Midbrain (tissue), 1 donor: ENCODE data around the gene SPATA13.
A peak's percentile ranks its signal among the peaks of the same experiment; 100 is the strongest.

Experiments used
- DNase-seq: peaks from one replicate; lab custom pipeline; 2025; lab: John Stamatoyannopoulos, UW

Gene SPATA13

DNA sequence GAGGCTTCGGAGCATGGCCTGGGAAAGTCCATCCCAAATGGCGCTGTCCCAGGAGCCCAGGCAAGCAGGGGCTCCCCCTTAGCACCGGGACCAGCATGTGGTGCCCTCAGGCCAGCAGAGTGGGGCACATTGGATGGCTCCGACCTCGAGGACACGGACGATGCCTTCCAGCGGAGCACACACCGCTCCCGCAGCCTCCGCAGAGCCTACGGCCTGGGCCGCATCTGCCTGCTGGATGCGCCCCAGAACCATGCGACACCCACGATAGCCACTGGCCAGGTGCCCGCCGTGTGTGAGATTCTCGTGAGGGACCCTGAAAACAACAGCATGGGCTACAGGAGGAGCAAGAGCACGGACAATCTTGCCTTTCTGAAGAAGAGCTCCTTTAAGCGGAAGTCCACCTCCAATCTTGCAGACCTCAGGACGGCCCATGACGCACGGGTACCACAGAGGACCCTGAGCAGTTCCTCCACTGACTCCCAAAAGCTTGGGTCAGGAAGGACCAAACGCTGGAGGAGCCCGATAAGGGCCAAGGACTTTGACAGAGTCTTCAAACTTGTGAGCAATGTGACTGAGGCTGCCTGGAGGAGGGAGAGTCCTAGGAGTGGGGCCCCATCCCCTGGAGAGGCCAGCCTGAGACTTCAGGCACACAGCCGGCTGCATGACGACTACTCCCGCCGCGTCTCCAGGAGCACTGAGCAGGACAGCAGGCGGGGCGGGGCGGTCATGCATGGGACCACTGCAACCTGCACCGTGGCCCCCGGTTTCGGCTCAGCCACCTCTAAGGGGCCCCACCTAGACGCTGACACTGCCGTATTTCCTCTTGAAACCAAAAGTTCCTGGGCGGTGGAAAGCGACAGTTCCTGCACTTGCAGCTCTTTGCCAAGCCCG lies 63.1 kb downstream of the SPATA13 start:
- no peak for DNase-seq

- DNase-seq: no peak
Measured at GRCh38 chr13:24224232-24224680, 63.7 kb downstream of the SPATA13 start.

DNA sequence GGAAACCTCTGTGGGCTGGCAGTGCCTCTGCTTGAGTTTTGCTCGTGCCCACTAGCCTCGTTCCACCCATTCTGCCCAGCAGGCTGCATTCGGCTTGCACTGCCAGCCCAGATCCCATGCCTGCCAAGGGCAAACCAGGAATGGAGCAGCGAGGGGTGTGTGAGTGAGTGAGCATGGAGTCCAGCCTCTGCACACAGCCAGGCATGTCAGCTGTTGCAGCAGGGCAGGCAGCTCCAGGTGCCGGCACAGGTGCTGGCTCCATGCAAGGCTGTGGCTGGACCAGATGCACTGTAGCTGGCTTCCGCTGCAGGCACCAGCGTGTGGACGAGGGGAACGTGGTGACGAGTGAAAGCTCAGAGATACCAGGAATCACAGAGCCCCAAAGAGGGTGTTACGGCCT lies 64.5 kb downstream of the SPATA13 start:
- DNase-seq: no peak

- no peak for DNase-seq
Measured at GRCh38 chr13:24225930-24226329, 65.4 kb downstream of the SPATA13 start.

DNA sequence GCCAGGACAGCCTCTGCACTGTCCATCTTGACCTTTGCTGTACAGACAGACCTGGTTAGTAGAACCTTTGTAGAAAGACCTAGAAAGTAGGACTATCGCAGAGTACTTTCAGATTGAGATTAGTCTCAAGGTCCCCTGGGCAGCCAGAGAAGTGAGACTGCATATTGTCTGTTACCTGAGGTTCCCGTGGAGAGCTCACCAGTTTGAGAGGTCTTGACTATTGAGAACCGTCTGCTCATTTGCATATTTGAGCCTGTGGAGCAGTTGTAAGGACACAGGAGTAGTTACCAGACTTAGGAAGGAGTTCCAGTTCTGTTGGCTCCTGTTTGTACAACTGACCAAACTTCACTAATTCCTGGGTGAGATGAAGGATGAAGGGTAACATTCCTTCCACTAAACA lies 66.2 kb downstream of the SPATA13 start:
- no peak for DNase-seq

DNA sequence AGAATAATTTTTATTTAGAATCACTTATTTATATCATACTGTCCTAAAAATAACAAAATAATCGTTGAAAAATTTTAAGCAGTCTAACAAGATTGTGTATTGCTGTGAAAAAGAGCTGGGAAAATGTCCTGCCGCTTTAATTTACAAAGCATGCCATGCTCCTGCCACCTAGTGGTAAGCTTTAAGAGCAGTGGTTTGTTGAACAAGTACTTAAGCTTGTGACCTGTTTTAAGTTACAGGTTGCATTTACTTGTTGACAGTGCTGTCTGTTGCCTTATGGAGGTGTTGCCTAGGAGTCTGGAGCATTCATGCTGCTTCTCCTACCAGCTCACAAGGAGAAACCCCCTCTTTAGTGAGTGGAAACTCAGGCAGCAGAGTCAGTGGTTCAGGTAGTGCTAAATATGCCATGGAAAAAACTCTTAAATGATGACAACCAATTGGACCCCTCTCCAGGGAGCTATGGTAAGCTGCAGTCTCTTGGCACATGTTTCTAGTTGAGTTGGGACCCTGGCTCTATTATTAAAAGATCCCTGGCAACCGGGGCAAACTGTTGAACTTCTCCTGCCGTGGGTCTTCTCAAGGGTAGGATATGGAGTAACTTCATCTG lies 68.4 kb downstream of the SPATA13 start:
- peak; percentile 78 for DNase-seq

DNA sequence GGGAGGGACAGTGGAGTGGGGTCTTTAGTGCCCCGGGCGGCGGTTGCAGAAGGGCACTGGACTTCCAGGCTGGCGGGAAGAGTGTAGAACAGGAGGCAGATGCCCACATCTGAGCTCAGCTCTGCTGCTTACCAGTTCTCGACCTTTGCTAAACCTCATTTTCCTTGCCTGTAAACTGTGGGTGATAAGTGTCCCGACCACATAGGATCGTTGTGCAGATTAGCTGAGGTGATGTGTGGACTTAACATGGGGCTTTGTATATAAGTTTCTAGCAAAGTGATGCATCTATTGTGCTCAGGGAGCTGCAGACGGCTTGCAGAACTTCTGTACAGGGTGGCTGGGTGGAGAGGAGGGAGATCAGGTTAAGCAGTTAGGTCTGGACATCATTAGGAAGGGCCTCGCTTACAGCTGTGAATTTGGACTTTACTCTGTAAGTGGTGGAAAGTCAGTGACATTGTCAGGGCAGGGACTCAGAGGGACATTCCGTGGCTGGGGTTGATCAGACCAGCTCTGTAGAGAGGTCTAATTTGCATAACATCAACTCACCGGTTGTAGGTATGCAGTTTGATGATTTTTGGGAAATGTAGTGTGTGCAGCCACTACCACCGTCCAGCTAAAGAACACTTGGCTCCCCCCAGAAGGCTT lies 70.0 kb downstream of the SPATA13 start:
- DNase-seq: no peak

DNA sequence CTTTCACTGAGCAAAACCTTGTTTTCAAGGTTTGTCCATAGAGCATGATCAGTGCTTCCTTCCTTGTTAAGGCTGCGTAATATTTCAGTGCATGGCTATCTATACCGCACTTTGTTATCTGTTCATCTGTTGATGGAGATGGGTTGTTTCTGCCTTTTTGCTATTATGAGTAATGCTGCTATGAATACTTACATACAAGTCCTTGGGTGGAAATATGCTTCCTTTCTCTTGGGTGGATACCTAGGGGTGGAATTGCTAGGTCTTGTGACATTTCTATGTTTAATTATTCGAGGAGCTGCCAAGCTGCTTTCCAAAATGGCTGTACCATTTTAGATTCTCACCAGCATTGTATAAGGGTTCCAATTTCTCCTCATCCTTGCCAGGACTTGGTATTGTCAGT lies 70.9 kb downstream of the SPATA13 start:
- DNase-seq: no peak

DNA sequence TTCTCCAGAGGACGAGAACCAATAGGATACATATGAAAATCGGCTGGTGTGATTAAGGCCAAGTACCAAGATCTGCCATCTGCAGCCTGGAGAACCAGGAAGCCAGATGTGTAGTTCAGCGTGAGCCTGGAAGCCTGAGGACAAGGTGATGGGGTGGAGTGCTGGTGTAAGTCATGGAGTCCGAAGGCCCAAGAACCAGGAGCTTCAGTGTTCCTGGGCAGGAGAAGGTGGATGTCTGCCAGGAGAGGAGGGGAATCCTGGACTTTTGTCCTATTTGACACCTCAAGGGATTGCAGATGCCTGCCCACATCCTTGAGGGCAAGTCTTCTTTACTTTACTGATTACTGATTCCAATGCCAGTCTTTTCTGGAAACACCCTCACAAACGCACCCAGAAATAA lies 71.5 kb downstream of the SPATA13 start:
- no peak for DNase-seq

GRCh38 chr13:24232474-24232873 lies 72.0 kb downstream of the SPATA13 start:
- no peak for DNase-seq

DNA sequence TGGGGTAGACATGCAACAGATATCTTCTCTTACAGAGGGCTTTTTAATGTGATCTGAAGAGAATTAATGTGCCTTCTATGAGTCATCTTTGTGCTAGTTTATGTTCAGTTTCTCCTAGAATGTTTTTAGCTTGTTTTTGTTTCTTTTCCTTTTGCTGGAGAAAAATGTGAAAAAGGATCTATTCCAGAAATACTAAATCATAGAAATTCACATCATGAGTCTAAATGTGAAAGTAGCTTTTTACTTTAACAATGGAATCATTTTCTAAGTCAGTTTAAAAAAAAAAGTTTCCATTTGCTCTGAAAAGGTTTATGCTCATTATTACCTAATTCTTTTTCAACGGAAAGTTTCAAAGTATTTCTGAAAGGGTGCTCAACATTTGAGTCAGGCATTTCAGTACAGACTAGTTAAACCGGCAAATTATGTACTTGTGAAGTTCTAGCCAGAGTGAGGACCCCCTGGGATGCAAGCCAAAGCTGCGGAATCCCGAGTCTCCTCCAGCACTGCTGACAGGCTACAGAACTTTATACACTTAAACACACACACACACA lies 72.9 kb downstream of the SPATA13 start:
- DNase-seq: no peak

- no peak for DNase-seq
Measured at GRCh38 chr13:24234200-24234915, 73.8 kb downstream of the SPATA13 start.

DNA sequence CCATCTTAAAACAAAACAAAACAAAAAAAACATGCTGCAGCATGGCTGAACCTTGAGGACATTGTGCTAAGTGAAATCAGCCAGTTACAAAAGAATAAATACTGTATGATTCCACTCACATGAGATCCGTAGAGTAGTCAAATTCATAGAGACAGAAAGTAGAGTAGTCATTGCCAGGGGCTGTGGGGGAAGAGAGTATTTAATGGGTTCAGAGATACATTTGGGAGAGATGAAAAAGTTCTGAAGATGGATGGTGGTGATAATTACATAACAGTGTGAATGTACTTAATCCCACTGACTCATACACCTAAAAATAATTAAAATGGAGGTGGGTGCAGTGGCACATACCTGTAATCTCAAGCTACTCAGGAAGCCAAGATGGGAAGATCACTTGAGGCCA lies 76.8 kb downstream of the SPATA13 start:
- no peak for DNase-seq

DNA sequence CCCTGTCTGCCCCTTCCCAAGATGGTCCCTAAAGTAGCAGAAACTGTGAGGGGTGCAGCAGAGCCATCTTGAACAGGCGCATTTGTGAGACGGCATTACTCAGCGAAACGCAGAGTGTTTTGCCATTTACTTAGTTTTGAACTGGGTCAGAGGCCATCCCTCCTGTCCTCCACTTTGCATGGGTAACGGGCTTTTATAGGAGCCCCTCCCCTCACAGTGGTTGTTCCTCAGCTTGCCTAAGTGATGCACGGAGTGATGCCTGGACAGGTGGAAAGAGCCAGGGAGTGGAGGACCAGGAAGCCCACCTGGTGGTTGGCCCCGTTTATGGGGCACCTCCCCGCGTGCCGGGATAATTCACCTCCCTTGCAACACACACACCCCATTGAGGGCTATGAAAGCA lies 80.8 kb downstream of the SPATA13 start:
- no peak for DNase-seq

DNA sequence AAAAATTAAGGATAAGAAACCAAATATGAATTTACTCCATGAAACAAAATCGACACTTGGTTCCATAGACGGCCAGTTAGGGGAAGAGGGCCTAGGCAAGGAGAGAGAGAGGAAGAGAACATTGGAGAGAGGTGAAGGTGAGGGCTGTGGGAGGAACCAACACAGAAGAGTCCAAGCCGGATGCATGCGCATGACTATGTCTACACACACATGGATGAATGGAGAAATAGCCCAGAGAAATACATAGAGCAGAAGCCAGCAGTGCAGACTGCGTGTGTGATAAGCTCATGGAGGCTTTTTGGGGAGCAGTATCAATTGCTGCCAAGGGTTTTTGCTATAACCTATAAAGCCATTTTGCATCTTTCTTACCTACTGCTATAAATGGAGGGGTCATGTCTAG lies 81.6 kb downstream of the SPATA13 start:
- DNase-seq: no peak

DNA sequence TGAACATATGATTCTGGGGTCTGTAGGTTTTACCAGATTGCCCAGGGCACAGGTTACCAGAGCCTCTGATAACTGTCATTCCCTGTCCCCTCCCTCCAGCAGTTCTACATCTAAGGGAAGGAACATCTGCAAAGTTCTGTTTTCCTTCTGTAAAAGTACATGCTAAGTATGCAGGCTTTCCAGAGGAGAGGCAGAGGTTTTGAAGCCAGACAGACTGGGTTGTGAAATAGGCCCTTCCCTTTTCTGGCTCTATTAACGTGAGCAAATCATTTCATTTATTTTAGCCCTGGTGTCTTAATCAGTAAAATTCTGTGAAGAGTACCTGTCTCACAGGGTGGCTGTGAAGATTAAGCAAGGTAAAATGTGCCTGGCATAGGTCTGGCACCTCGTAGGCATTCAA lies 82.8 kb downstream of the SPATA13 start:
- no peak for DNase-seq

GRCh38 chr13:24244802-24245201 lies 84.3 kb downstream of the SPATA13 start:
- DNase-seq: no peak

DNA sequence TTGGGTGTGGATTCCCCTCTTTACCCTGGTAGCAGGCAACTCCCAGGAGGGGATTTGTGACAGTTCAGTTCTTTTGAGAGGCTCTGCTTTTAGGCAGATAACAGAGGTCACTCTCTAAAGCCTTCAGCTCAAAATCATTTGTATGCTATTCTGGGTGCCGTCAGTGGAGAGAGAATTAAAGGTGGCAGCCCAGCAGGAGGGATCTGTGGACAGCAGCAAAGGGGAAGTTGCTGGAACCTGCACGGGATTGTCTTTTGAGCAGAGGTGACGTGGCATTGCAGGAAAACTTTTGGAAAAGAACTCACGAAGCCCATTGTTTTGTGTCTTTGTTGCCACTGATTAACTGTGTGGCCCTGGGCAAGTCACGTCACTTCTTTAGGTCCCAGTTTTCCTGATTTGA lies 86.5 kb downstream of the SPATA13 start:
- DNase-seq: no peak

- DNase-seq: no peak
Measured at GRCh38 chr13:24249624-24250023, 89.1 kb downstream of the SPATA13 start.

DNA sequence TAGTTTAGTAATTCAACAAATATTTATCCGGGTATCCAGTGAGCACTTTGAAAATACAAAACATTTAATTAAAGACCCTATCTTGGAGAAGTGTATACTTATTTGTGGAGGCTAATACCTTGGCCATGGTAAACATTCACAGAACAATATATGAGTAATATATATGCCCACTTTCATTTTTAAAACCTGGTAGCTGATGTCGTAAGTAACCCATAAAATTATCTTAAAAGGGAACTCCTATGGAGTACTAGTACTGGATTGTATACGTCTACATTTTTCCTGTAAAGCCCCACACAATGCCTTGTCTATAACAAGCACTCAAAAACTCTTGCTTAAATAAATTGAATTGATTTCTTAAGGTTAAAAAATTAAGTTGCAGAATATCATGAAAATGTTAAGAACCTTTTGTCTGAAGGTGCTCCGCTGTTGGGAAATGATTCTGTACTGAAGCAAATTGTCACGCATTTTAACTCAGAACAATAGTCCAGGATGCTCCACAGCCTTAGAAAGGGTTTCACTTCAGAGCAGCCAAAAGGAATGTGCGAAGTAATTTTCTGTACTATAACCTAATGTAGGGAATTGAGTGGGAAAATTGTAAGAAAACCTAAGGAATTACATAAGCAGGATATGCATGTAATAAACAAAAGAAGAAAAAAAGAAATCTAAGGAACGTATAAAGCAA lies 90.0 kb downstream of the SPATA13 start:
- DNase-seq: no peak

GRCh38 chr13:24251525-24251924 lies 91.0 kb downstream of the SPATA13 start:
- DNase-seq: no peak

DNA sequence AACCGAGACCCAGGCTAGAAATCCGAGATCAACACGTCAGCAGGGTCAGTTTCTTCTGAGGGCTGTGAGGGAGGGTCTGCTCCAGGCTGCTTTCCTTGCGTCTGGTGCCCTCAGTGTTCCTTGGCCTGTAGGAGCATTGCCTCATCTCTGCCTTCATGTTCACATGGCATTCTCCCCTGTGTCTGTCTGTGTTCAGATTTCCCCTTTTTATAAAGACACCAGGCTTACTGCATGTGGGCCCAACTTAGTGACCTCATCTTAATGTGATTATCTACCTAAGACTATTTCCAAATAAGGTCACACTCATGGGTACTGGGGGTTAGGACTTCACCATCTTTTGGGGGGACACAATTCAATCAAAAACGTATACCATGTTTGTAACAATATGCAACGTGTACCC lies 91.6 kb downstream of the SPATA13 start:
- DNase-seq: no peak
